ENCODE data around the gene IL12RB2.

Gene IL12RB2

DNA sequence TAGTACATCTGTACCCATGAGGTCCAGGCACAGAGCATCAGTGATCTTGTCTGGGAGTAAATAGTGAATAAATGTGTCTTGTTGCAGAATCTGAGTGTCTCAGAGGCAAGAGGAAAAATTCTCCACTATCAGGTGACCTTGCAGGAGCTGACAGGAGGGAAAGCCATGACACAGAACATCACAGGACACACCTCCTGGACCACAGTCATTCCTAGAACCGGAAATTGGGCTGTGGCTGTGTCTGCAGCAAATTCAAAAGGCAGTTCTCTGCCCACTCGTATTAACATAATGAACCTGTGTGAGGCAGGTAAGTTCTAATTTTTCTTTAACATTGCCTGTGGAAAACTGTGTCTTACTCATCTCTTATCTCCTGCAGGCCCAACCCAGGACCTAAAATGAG is 43.1 kb downstream of the IL12RB2 start:
- Mint-ChIP-seq H3K4me3 (no peak overlapping the region), H3K36me3 (ENCODE audit: low read depth) (peaks cover 68% of the 10 kb centered on the region), H3K4me1 (ENCODE audit: low read depth) (peaks cover 46% of the 10 kb centered on the region), H3K27me3 (ENCODE audit: low read depth) (no peaks in the 10 kb centered on the region), H3K9me3 (no peaks in the 10 kb centered on the region), H3K27ac (peak overlapping the region; percentile 82)

DNA sequence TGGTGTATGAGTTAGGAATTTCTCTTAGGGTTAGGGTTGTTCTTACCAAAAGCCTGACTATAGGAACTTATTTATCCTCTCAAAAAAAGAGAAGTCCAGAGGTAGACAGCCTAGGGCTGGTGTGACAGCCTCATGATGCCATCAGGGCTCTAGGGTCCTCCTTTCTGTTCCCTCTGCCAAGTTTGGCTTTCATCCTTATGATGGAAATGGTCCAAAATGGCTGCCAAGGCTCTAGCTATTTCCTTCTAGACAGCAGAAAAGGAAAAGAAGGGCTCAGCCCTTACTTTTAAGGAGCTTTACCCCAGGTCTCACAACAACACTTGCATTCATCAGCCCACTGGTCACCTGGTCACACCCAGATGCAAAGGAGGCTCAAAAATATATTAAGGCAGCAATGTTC is 44.5 kb downstream of the IL12RB2 start:
- Mint-ChIP-seq H3K9me3 (no peaks in the 10 kb centered on the region), H3K27ac (no peak overlapping the region), H3K4me1 (ENCODE audit: low read depth) (peaks cover 48% of the 10 kb centered on the region), H3K27me3 (ENCODE audit: low read depth) (no peaks in the 10 kb centered on the region), H3K4me3 (no peak overlapping the region), H3K36me3 (ENCODE audit: low read depth) (peaks cover 69% of the 10 kb centered on the region)

DNA sequence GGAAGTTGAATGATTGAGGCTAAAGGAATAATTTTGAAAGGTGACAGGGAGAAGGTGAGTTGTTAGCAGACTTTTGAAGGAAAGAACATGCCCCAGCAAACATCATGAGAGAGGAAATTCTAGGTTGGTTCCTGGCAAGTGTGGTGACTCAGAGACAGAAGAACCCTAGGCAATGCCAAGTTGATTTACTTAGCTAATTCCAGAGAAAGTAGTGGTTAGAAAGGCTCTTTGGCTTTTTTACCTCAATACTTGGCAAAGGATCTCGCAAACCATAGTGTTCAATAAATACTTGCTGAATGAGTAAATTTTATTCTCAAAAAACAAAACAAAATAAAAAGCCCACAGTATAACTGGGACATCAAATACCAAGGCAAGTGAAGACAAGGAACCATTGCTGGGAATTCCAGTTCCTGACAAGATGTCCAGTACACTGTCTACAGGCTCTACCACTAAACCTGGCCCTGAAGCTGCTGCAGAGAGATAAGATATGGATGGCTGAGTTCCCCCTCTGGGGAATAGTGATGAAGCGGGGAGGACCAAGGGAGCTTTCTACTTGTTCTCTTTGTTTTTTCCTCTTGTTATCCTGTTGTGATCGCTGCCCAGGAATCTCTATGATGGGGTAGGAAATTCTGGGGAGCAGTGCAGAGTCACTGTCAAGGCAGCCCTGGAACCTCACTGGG is 48.2 kb downstream of the IL12RB2 start:
- H3K4me3 Mint-ChIP-seq = no peak overlapping the region
- peaks cover 58% of the 10 kb centered on the region for H3K36me3 Mint-ChIP-seq (ENCODE audit: low read depth)
- H3K4me1 Mint-ChIP-seq (ENCODE audit: low read depth) = peaks cover 42% of the 10 kb centered on the region
- H3K9me3 Mint-ChIP-seq = no peaks in the 10 kb centered on the region
- no peaks in the 10 kb centered on the region for H3K27me3 Mint-ChIP-seq (ENCODE audit: low read depth)
- peak overlapping the region; percentile 60 for H3K27ac Mint-ChIP-seq

DNA sequence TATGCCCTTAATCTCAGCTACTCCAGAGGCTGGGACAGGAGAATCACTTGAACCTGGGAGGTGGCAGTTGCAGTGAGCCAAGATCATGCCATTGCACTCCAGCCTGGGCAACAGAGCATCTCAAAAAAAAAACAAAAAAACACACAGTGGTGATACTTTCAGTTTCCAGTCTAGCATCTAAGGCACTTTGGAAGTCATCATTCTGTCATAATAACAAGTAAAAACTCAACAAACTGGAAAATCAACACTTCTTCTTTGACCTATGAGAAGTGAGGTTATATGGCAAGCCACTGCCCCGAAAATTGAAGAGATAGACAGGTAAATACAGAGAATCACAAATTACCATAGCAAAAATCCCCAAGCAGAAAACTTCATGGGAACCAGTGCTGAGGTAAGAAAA is 51.9 kb downstream of the IL12RB2 start:
- no peaks in the 10 kb centered on the region for H3K9me3 Mint-ChIP-seq
- H3K4me1 Mint-ChIP-seq (ENCODE audit: low read depth) = peaks cover 39% of the 10 kb centered on the region

DNA sequence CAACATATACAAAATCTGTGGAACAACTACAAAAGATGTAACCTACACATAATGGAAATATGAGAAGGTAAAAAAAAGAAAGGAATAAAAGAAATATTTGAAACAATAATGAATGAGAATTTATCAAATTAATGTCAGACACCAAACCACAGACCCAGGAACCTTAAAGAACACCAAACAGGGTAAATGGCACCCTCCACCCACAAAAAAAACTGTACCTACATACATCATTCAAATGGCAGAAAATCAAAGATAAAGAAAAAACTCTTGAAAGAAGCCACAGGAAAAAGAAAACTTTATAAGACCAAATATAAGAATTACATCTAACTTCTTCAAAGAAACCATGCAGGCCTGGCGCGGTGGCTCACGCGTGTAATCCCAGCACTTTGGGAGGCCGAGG is 54.0 kb downstream of the IL12RB2 start:
- peaks cover 35% of the 10 kb centered on the region for H3K4me1 Mint-ChIP-seq (ENCODE audit: low read depth)
- H3K36me3 Mint-ChIP-seq (ENCODE audit: low read depth) = peaks cover 42% of the 10 kb centered on the region
- peak overlapping the region; percentile 37 for H3K27ac Mint-ChIP-seq
- no peaks in the 10 kb centered on the region for H3K9me3 Mint-ChIP-seq
- no peak overlapping the region for H3K4me3 Mint-ChIP-seq
- no peaks in the 10 kb centered on the region for H3K27me3 Mint-ChIP-seq (ENCODE audit: low read depth)

More for the DNA sequence above, 51.9 kb downstream of the IL12RB2 start:
- Mint-ChIP-seq H3K4me3 (no peak overlapping the region), H3K36me3 (ENCODE audit: low read depth) (peaks cover 47% of the 10 kb centered on the region), H3K27ac (peak overlapping the region; percentile 69), H3K27me3 (ENCODE audit: low read depth) (no peaks in the 10 kb centered on the region)

DNA sequence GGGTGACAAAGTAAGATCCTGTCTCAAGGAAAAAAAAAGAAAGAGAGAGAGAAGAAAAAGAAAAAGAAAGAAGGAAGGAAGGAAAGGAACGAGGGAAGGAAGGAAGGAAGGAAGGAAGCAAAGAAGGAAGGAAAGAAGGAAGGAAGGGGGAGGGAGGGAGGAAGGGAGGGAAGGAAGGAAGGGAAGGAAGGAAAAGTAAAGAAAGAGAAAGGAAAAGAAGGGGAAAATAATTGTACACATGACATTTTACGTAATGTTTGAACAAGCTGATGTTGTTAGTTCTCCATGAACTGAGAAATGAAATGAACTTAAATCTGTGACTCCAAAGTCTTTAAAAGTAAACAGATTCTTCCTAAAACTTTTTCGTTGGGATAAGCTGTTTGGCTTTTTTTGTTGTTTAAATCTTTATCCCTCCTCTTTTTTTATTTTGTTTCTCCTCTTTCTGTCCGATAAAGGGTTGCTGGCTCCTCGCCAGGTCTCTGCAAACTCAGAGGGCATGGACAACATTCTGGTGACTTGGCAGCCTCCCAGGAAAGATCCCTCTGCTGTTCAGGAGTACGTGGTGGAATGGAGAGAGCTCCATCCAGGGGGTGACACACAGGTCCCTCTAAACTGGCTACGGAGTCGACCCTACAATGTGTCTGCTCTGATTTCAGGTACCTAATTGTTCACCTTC is 59.8 kb downstream of the IL12RB2 start:
- Mint-ChIP-seq H3K4me3 (no peak overlapping the region), H3K4me1 (ENCODE audit: low read depth) (peaks cover 18% of the 10 kb centered on the region), H3K36me3 (ENCODE audit: low read depth) (peaks cover 63% of the 10 kb centered on the region), H3K27ac (peak overlapping the region; percentile 67), H3K27me3 (ENCODE audit: low read depth) (no peaks in the 10 kb centered on the region), H3K9me3 (no peaks in the 10 kb centered on the region)

DNA sequence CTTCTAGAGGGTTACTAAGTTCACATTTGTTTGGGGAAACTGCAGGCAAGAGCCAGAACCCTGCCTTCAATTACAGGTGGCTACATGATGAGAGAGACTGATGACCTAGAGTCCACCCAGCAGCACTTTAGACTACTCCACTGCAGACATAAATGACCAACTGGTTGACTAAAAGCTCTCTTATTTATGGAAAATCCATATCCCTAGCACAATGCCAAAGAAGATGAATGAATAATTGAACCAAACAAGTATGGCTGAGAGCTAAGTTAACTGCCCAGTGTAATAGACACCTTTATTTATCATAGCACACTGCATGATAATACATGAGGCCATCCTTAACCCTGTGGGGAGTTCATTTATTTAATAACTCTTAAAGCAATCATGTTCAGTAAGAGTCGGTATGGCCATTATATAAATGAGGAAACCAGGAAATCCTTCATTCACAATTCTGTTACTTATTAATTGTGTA is 60.4 kb downstream of the IL12RB2 start:
- Mint-ChIP-seq H3K36me3 (ENCODE audit: low read depth) (peaks cover 65% of the 10 kb centered on the region), H3K9me3 (no peaks in the 10 kb centered on the region), H3K27ac (no peak overlapping the region)

DNA sequence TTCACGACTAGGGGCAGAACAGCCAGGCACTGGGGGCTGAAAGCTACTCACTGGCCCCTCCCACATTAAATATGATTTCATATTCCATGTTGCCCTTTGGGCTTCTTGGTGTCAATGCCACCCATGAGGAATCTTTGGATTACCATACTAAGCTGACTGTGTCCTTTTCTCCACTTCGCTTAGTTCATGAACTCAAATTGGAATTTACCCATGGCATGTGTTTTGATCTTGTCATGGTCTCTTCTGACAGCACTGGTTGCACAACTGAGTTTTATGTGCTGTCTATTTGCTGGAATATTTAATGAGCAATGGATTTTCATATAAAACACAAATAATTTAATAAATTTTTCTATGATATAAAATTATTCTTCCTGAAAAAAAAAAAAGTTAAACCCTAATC is 63.4 kb downstream of the IL12RB2 start:
- no peaks in the 10 kb centered on the region for H3K9me3 Mint-ChIP-seq
- peaks cover 8% of the 10 kb centered on the region for H3K4me1 Mint-ChIP-seq (ENCODE audit: low read depth)
- no peaks in the 10 kb centered on the region for H3K27me3 Mint-ChIP-seq (ENCODE audit: low read depth)
- H3K36me3 Mint-ChIP-seq (ENCODE audit: low read depth) = peaks cover 68% of the 10 kb centered on the region
- no peak overlapping the region for H3K27ac Mint-ChIP-seq
- H3K4me3 Mint-ChIP-seq = no peak overlapping the region

More for the DNA sequence above, 60.4 kb downstream of the IL12RB2 start:
- H3K27me3 Mint-ChIP-seq (ENCODE audit: low read depth) = no peaks in the 10 kb centered on the region
- no peak overlapping the region for H3K4me3 Mint-ChIP-seq
- H3K4me1 Mint-ChIP-seq (ENCODE audit: low read depth) = peaks cover 16% of the 10 kb centered on the region

DNA sequence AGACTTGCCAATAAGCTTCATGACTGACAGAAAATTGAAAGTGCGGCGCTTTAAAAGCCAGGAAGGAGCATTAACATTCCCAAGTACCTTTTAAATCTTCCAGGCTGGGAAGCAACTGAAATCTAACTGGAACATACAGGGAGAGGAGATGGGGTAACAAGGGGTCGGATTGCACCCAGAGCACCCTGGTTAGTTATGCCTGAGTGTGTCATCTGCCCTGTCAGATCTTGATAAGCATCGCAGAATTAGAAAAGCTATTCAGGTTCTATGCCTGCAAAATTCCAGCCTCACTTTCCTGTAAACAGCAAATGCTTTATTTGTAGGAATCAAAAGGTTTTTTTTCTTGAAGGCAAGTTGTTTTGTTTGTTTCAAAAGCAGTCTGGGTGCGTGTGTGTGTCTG is 64.0 kb downstream of the IL12RB2 start:
- Mint-ChIP-seq H3K27me3 (ENCODE audit: low read depth) (no peaks in the 10 kb centered on the region), H3K4me1 (ENCODE audit: low read depth) (peaks cover 15% of the 10 kb centered on the region), H3K36me3 (ENCODE audit: low read depth) (peaks cover 73% of the 10 kb centered on the region), H3K27ac (no peak overlapping the region), H3K4me3 (no peak overlapping the region), H3K9me3 (no peaks in the 10 kb centered on the region)

DNA sequence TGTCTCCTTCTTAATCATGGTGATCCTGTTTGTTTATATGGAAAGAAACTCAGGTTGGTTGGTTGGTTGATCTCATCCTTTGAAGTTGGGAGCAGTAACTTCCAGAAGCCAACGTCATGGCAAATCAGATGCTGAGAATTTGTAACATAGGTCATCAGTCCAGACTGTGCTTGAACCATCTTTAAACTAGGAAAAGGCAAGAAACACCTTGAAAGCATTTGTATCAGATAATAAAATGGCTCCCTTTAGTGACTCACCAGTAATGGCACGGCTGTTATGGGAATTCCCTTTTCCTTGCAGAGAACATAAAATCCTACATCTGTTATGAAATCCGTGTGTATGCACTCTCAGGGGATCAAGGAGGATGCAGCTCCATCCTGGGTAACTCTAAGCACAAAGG is 64.5 kb downstream of the IL12RB2 start:
- no peak overlapping the region for H3K27ac Mint-ChIP-seq
- no peaks in the 10 kb centered on the region for H3K9me3 Mint-ChIP-seq
- H3K27me3 Mint-ChIP-seq (ENCODE audit: low read depth) = no peaks in the 10 kb centered on the region
- peaks cover 75% of the 10 kb centered on the region for H3K36me3 Mint-ChIP-seq (ENCODE audit: low read depth)
- H3K4me3 Mint-ChIP-seq = no peak overlapping the region
- peaks cover 19% of the 10 kb centered on the region for H3K4me1 Mint-ChIP-seq (ENCODE audit: low read depth)

DNA sequence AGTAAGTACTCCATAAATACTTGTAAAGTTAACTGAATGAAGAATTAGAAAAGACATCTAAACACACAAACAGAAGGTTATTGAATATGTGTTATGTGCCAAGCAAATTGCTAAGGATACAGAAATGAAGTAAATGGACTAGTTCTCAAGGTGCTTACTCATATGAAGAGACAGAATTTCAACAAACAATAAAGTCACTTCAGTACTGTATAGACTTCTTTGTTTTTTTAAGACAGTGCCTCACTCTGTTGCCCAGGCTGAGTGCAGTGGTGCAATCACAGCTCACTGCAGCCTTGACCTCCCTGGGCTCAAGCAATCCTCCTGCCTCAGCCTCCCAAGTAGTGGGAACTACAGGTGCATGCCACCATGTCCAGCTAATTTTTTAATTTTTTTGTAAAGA is 65.2 kb downstream of the IL12RB2 start:
- peaks cover 78% of the 10 kb centered on the region for H3K36me3 Mint-ChIP-seq (ENCODE audit: low read depth)
- peak overlapping the region; percentile 52 for H3K27ac Mint-ChIP-seq
- no peaks in the 10 kb centered on the region for H3K9me3 Mint-ChIP-seq
- H3K4me3 Mint-ChIP-seq = no peak overlapping the region
- no peaks in the 10 kb centered on the region for H3K27me3 Mint-ChIP-seq (ENCODE audit: low read depth)
- peaks cover 23% of the 10 kb centered on the region for H3K4me1 Mint-ChIP-seq (ENCODE audit: low read depth)

DNA sequence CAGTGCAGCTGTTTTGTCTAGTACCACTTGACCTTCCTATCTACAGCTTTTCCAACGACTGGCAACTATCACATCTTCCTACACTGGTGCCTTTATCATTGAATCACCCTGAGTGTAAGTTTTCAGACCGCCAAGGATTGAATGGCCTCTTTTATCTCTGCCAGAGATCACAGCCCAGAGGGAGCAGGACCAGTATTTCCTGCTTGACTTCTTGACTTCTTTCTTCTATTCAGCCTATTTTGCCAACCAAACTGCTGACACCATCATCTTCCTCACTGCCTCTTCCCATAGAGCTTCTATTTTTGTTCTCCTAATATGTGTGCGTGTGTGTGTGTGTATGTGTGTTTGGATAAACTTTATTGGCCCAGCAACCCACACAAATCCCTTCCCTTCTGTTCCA is 68.7 kb downstream of the IL12RB2 start:
- H3K27ac Mint-ChIP-seq = peak overlapping the region; percentile 6
- H3K27me3 Mint-ChIP-seq (ENCODE audit: low read depth) = no peaks in the 10 kb centered on the region
- H3K9me3 Mint-ChIP-seq = no peaks in the 10 kb centered on the region
- H3K4me1 Mint-ChIP-seq (ENCODE audit: low read depth) = peaks cover 20% of the 10 kb centered on the region
- no peak overlapping the region for H3K4me3 Mint-ChIP-seq
- peaks cover 75% of the 10 kb centered on the region for H3K36me3 Mint-ChIP-seq (ENCODE audit: low read depth)

DNA sequence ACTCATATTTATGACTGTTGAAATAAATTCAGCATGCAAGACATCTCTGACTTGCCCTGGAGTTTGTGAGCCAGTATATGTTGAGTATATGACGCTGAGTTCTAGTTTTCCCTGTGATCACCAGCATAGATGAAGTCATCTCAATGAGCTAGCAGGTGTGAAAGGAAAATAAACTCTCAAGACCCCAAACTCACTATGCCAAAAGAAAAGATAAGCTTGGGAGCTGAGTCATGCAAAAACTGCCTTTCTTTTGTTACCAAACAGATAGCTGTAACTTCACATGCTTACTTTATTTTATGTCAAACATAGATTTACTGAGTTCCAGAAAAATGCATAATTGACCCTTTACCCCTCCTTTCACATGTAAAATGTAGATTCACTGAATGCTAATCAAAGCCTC is 69.6 kb downstream of the IL12RB2 start:
- Mint-ChIP-seq H3K4me1 (ENCODE audit: low read depth) (peaks cover 20% of the 10 kb centered on the region), H3K27me3 (ENCODE audit: low read depth) (no peaks in the 10 kb centered on the region), H3K27ac (peak overlapping the region; percentile 36), H3K9me3 (peaks cover 4% of the 10 kb centered on the region), H3K36me3 (ENCODE audit: low read depth) (peaks cover 75% of the 10 kb centered on the region), H3K4me3 (no peak overlapping the region)

DNA sequence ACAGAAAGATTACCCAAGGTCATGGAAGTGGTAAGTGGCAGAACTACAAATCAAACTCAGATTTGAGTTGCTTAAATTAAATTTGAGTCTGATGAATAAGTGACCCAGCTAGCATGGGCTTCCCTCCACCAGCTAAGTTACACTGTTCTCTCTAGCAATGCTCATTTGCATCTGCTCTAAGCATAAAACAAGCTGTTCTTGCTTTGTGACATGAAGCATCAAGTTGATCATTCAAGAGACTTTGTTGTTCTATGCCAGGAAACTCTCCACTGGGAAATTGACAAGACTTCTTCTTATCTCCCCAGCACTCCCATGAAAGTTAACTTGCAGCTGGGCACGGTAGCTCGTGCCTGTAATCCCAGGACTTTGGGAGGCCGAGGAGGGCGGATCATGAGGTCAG is 73.5 kb downstream of the IL12RB2 start:
- peaks cover 31% of the 10 kb centered on the region for H3K9me3 Mint-ChIP-seq
- peaks cover 83% of the 10 kb centered on the region for H3K36me3 Mint-ChIP-seq (ENCODE audit: low read depth)
- no peak overlapping the region for H3K27ac Mint-ChIP-seq
- no peak overlapping the region for H3K4me3 Mint-ChIP-seq
- no peaks in the 10 kb centered on the region for H3K27me3 Mint-ChIP-seq (ENCODE audit: low read depth)
- H3K4me1 Mint-ChIP-seq (ENCODE audit: low read depth) = peaks cover 19% of the 10 kb centered on the region

DNA sequence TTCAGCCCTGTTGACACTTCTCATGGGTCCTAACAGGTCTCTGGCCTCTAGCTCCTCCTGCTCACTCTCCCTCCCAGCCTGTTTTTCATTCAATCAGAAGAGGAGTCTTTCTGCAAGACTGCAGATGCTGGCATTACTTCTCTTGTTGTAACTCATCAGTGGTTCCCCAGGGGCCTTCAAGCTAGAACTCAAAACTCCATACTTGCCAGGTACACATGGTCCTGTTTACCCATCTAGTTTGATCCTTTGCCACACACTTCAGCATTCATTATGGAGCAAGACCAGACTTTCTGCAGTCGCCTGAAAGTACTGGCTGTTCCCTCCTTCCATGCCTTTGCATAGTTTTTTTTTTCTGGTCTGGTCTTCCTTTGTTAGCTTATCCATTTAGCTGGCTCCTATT is 74.6 kb downstream of the IL12RB2 start:
- H3K27me3 Mint-ChIP-seq (ENCODE audit: low read depth) = no peaks in the 10 kb centered on the region
- H3K9me3 Mint-ChIP-seq = peaks cover 31% of the 10 kb centered on the region
- H3K4me1 Mint-ChIP-seq (ENCODE audit: low read depth) = peaks cover 8% of the 10 kb centered on the region
- H3K27ac Mint-ChIP-seq = no peak overlapping the region
- peaks cover 80% of the 10 kb centered on the region for H3K36me3 Mint-ChIP-seq (ENCODE audit: low read depth)
- H3K4me3 Mint-ChIP-seq = no peak overlapping the region
